Esophagus (tissue), 2 donors: ENCODE results near the gene NDFIP2. TPM values are rescaled to one million over a fixed set of nuclear protein-coding genes. Genes with fewer than 3 reads are reported as not detected.

Experiments
- H3K27ac ChIP-seq, 2 donors: one replicate each; pipeline ENCODE4 v1.5.1; 2013; ENCODE audit warnings: low read depth in 2 of 2, mild to moderate bottlenecking in 2 of 2, inconsistent platforms in 1 of 2, low read length in 1 of 2, moderate library complexity in 1 of 2
- H3K27me3 ChIP-seq, 2 donors: one replicate each; pipeline ENCODE4 v1.6.1; 2013; ENCODE audit warnings: low read length in 2 of 2, control low read depth in 1 of 2, mild to moderate bottlenecking in 1 of 2; ENCODE audit not compliant: insufficient read depth in 2 of 2, control insufficient read depth in 1 of 2
- H3K36me3 ChIP-seq, 2 donors: one replicate each; pipeline ENCODE4 v1.6.1; 2013; ENCODE audit warnings: low read length in 1 of 2; ENCODE audit not compliant: control insufficient read depth in 2 of 2, insufficient read depth in 2 of 2
- H3K4me1 ChIP-seq, 2 donors: one replicate each; pipeline ENCODE4 v1.6.1; 2013; ENCODE audit warnings: low read length in 1 of 2; ENCODE audit not compliant: control insufficient read depth in 2 of 2, insufficient read depth in 2 of 2
- H3K4me3 ChIP-seq, 2 donors: one replicate each; pipeline ENCODE4 v1.5.1; 2013; ENCODE audit warnings: low read length in 2 of 2, mild to moderate bottlenecking in 2 of 2, low read depth in 1 of 2, moderate library complexity in 1 of 2
- H3K9me3 ChIP-seq, 2 donors: one replicate each; pipeline ENCODE4 v1.6.1; 2013; ENCODE audit warnings: mild to moderate bottlenecking in 2 of 2, low read depth in 1 of 2, low read length in 1 of 2, moderate library complexity in 1 of 2; ENCODE audit not compliant: control insufficient read depth in 2 of 2, insufficient read depth in 1 of 2
- WGBS, 2 donors: extraction: QIAGEN DNeasy Blood & Tissue Kit; methylation state at CpG; one replicate each; pipeline ENCODE4 v1.1.7; 2013; 5-methylcytosine and 5-hydroxymethylcytosine counted together
- polyA plus RNA-seq, 2 donors: library from polyadenylated mRNA; stranded (reverse); fragments of 200-250 nt; gene quantifications; one replicate each; pipeline ENCODE4 v1.2.3, GENCODE V29; 2013
- donor health status: healthy with polysubstance abuse.
- donor health status: Bipolar disorder and iron deficiency.

The NDFIP2 gene
- polyA plus RNA-seq, 2 donors, result 37.5 to 45.5 TPM

DNA sequence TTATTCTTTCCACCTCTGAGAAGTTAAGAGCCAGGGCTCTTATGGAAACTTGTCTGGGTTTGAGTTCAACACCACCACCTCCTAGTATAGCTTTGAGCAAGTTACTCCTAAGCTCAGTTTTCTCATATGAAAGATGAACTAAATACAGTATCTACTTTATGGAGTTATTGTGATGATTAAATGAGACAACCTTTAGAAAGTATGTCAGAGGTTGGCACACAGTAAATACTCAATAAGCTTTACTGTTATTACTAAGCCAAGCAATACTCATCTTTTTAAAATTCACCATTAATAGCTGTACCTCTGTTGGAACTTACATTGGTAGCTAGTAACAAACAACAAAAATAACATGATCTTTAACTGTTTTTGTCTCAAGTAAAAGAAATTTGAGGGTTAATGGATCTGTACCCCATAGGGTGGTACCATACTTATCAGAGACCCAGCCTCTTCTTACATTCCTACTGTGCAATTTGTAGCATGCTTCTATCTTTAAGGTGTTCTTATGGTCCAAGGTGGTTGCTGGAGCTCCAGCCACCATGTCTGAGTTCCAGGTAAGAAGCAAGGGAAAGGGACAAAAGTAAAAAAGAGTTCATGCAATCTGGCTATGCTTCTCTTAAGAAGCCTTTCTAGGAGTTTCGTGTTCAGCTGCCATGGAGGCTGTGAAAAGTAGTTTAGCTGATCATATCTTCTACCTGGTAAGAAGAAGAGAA is 24.1 kb upstream of the NDFIP2 start:
- no peaks in the 10 kb centered on the region for H3K9me3 ChIP-seq
- WGBS, 2 donors, result 94 to 97% methylated on average over 1 of the region's 1 CpG
- no peaks in the 10 kb centered on the region for H3K4me1 ChIP-seq
- H3K27me3 ChIP-seq, result no peaks in the 10 kb centered on the region
- H3K4me3 ChIP-seq, result no peak overlapping the region
- H3K27ac ChIP-seq, result no peak overlapping the region
- no peaks in the 10 kb centered on the region for H3K36me3 ChIP-seq

DNA sequence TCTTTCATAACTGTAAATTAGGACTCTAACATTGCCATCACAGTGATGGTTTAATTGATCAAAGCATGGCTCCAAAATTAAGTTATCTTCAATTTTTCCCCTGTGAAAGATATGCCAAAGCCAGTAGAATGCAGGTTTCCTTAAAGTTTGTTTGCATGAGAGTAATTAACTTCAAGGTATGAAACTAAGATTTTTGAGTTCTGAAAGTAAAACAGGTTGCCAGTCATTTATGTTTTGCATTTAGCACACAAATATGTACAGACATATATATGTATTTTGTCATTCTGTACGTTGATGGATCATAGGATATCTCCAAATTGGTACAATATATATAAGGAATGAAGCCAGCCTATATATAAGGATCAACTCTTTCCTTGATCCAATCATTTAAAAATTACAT is 23.6 kb upstream of the NDFIP2 start:
- Histone ChIP-seq H3K27ac (no peak overlapping the region), H3K9me3 (no peaks in the 10 kb centered on the region), H3K27me3 (no peaks in the 10 kb centered on the region), H3K4me1 (no peaks in the 10 kb centered on the region), H3K4me3 (no peak overlapping the region), H3K36me3 (no peaks in the 10 kb centered on the region)
- 63 to 65% methylated on average over 1 of the region's 1 CpG for WGBS, 2 donors

DNA sequence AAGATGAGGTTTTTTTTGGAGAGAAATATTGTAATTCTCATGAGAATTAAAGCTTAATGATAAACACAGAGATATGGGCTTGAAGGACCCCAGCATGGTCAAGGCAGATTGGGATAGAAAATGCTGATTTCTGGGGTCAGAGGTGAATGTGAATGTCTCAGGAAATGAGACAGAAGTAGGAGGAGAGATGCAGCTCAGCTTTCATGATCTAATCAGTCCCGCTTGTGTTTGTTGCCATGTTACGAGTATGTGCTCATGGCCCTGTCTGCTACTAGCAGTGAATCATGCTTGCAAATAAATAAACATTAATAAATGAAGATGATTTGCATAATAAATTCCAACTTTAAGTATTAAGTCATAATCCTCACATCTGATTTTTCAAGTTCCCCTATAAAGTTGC is 23.0 kb upstream of the NDFIP2 start:
- no peaks in the 10 kb centered on the region for H3K4me1 ChIP-seq
- H3K36me3 ChIP-seq, result no peaks in the 10 kb centered on the region
- 60 to 65% methylated on average over 2 of the region's 2 CpGs for WGBS, 2 donors
- no peaks in the 10 kb centered on the region for H3K27me3 ChIP-seq
- H3K4me3 ChIP-seq, result no peak overlapping the region
- H3K9me3 ChIP-seq, result no peaks in the 10 kb centered on the region
- H3K27ac ChIP-seq, result no peak overlapping the region

DNA sequence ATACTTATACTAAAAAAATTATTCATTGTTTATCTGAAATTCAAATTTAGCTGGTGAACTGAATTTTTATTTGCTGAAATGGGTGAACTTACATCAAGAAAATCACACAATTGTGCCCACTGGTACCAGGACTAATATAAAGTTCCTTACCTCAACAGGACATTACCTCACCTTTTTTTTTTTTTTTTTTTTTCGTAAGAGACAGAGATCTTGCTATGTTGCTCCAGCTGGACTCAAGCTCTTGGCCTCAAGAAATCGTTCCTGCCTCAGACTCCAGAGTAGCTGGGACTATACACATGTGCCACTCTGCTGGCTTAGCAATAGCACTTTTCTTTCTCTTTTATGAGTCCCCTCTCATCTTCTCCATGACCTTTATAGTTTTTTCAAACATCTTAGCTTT is 22.5 kb upstream of the NDFIP2 start:
- WGBS, 2 donors, result 64 to 71% methylated on average over 2 of the region's 2 CpGs

DNA sequence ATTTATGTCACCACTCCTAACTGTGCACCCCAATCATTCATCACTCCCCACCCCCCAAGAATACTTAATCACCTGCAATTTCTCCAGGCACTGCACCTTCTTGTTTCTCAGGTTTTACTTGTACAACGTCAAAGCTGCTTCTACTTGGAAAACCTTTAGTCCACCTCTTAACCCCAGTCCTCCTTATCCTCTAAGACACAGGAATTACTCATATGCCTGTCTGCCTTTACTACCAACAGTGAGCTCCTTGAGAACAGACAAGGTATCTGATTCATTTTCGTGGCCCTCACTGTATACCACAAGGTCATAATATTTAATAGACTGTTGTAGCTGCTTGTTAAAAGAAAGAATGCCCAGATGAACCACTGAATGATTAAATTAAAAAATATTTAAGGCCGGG is 21.0 kb upstream of the NDFIP2 start:
- Histone ChIP-seq H3K36me3 (no peaks in the 10 kb centered on the region), H3K4me3 (no peak overlapping the region), H3K27me3 (no peaks in the 10 kb centered on the region), H3K9me3 (no peaks in the 10 kb centered on the region), H3K27ac (no peak overlapping the region), H3K4me1 (no peaks in the 10 kb centered on the region)
- 59 to 66% methylated on average over 3 of the region's 3 CpGs for WGBS, 2 donors

More for the DNA sequence above, 22.5 kb upstream of the NDFIP2 start:
- Histone ChIP-seq H3K4me1 (no peaks in the 10 kb centered on the region), H3K27ac (no peak overlapping the region), H3K27me3 (no peaks in the 10 kb centered on the region), H3K9me3 (no peaks in the 10 kb centered on the region), H3K4me3 (no peak overlapping the region), H3K36me3 (no peaks in the 10 kb centered on the region)

DNA sequence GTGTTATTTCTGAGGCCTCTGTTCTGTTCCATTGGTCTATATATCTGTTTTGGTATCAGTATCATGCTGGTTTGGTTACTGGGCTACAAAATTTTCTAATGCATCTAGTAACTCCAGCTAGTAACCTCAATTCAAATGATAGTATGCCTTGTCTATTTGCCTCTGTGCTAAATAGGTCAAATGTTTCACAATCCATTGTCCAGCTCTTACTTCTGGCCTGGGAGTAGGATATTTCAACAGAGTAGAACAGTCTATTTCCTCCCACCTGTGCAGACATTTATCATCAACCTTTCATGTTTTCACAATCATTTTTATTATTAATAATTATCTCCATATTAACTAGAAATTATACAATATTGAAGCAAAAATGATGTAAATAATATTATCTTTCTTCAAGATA is 18.1 kb upstream of the NDFIP2 start:
- Histone ChIP-seq H3K4me3 (no peak overlapping the region), H3K4me1 (no peaks in the 10 kb centered on the region), H3K9me3 (no peaks in the 10 kb centered on the region), H3K27me3 (no peaks in the 10 kb centered on the region), H3K27ac (no peak overlapping the region), H3K36me3 (no peaks in the 10 kb centered on the region)

DNA sequence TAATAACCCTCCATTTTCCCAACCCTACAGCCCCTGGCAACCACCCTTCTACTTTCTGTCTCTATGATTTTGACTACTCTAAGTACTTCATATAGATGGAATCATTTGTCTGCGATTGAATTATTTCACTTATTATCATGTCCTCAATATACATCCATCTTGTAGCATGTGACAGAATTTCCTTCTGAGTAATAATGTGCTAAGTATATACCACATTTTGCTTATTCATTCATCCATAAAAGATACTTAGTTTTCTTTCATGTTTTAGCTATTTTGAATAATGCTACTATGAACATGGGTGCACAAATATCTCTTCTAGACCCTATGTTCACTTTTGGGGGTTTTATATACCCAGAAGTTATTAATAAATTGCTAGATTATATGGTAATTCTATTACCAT is 17.4 kb upstream of the NDFIP2 start:
- H3K4me3 ChIP-seq, result no peak overlapping the region
- H3K36me3 ChIP-seq, result no peaks in the 10 kb centered on the region
- H3K4me1 ChIP-seq, result no peaks in the 10 kb centered on the region
- WGBS, 2 donors, result 90 to 98% methylated on average over 1 of the region's 1 CpG
- H3K27me3 ChIP-seq, result no peaks in the 10 kb centered on the region
- H3K27ac ChIP-seq, result no peak overlapping the region
- no peaks in the 10 kb centered on the region for H3K9me3 ChIP-seq

DNA sequence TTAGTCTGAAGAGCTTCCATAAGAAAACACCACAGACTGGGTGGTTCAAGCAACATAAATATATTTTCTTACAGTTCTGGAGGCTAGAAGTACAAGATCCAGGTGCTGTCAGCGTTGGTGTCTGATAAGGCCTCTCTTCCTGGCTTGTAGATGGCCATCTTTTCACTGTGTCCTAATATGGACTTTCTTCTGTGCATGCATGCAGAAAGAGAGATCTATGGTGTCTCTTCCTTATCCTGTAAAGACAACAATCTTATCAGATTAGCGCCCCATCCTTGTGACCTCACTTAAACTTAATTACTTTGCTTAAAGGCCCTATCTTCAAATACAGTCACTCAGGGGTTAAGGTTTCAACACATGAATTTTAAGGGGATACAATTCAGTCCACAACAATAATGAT is 14.1 kb upstream of the NDFIP2 start:
- Histone ChIP-seq H3K36me3 (no peaks in the 10 kb centered on the region), H3K4me3 (no peak overlapping the region), H3K4me1 (no peaks in the 10 kb centered on the region), H3K27ac (no peak overlapping the region), H3K9me3 (no peaks in the 10 kb centered on the region), H3K27me3 (no peaks in the 10 kb centered on the region)
- 75 to 83% methylated on average over 2 of the region's 2 CpGs for WGBS, 2 donors

DNA sequence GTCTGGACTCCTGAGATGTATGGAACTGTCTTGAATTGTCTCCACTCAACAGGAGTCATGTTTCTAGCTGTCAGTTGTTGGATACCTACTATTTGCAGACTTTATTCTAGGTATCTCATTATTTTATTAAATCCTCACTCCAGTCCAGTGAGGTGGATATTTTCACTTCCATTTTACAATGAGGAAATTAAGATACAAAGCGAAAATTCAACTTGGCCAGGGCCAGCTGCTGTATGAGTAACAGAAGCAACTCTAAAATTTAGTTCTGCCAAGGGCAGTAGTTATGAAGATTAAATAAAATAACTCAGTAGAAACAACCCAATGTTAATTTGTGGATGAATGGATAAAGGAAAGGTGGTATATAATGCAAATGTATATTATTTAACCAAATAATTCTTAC is 12.6 kb upstream of the NDFIP2 start:
- 87% methylated on average over 1 of the region's 1 CpG for WGBS, 2 donors
- no peaks in the 10 kb centered on the region for H3K36me3 ChIP-seq
- H3K27ac ChIP-seq, result no peak overlapping the region
- H3K27me3 ChIP-seq, result no peaks in the 10 kb centered on the region
- H3K4me3 ChIP-seq, result no peak overlapping the region
- no peaks in the 10 kb centered on the region for H3K9me3 ChIP-seq
- H3K4me1 ChIP-seq, result no peaks in the 10 kb centered on the region

DNA sequence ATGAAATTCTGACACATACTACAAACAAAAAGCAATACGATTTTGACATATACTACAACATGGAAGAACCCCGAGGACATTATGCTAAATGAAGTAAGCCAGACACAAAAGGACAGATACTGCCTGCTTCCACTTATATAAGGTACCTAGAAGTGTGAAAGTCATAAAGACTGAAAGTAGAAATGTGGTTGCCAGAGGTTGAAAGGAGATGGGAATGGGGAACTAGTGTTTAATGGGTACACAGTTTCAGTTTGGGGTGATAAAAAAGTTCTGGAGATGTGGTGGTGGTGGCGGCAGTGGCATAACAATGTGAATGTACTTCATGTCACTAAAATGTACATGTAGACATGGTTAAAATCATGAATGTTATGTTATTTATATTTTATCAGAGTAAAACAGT is 12.1 kb upstream of the NDFIP2 start:
- Histone ChIP-seq H3K36me3 (no peaks in the 10 kb centered on the region), H3K27ac (no peak overlapping the region)
- 81 to 84% methylated on average over 3 of the region's 3 CpGs for WGBS, 2 donors

More for the DNA sequence above, 12.1 kb upstream of the NDFIP2 start:
- Histone ChIP-seq H3K4me3 (no peak overlapping the region), H3K9me3 (no peaks in the 10 kb centered on the region), H3K27me3 (no peaks in the 10 kb centered on the region), H3K4me1 (no peaks in the 10 kb centered on the region)
